PC-3 (cell line): ENCODE measurements around the gene FOXL3.

Source experiments
- EZH2 ChIP-seq: fragments of 300-600 bp; sonication (generic); IDR thresholded peaks from one replicate; pipeline ENCODE4 v1.6.1; 2017; ENCODE audit warnings: antibody characterized with exemption, mild to moderate bottlenecking, low read length; ENCODE audit not compliant: unreplicated experiment
- EZH2phosphoT487 ChIP-seq: fragments of 300-600 bp; sonication (generic); IDR thresholded peaks from 2 replicates; pipeline ENCODE4 v1.6.1; 2018; ENCODE audit warnings: mild to moderate bottlenecking, antibody characterized with exemption, low read length, borderline replicate concordance
- TF ChIP-seq, protein P1 (sequence below): fragments of 300-600 bp; sonication (generic); conservative IDR thresholded peaks from 2 replicates; pipeline ENCODE4 v1.5.1; 2017; ENCODE audit warnings: antibody characterized with exemption, low read depth, mild to moderate bottlenecking, low read length

- TF ChIP-seq, protein P1, sequence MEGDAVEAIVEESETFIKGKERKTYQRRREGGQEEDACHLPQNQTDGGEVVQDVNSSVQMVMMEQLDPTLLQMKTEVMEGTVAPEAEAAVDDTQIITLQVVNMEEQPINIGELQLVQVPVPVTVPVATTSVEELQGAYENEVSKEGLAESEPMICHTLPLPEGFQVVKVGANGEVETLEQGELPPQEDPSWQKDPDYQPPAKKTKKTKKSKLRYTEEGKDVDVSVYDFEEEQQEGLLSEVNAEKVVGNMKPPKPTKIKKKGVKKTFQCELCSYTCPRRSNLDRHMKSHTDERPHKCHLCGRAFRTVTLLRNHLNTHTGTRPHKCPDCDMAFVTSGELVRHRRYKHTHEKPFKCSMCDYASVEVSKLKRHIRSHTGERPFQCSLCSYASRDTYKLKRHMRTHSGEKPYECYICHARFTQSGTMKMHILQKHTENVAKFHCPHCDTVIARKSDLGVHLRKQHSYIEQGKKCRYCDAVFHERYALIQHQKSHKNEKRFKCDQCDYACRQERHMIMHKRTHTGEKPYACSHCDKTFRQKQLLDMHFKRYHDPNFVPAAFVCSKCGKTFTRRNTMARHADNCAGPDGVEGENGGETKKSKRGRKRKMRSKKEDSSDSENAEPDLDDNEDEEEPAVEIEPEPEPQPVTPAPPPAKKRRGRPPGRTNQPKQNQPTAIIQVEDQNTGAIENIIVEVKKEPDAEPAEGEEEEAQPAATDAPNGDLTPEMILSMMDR, result no peak
- TF ChIP-seq EZH2 (no peak), EZH2phosphoT487 (no peak)
Observed at GRCh38 chr7:311796-312195, 21.8 kb downstream of the FOXL3 start.
